GM18505 (cell line): ENCODE data around the gene ALOX5.

Source experiments
- ATAC-seq: cut with Tn5 transposase; IDR thresholded peaks from one replicate; pipeline ENCODE4 v1.9.1; 2021; ENCODE audit not compliant: unreplicated experiment
- POLR2A ChIP-seq: IDR thresholded peaks from 4 replicates; pipeline ENCODE4 v1.6.1; 2011; ENCODE audit warnings: borderline replicate concordance; ENCODE audit not compliant: insufficient read depth, insufficient read length; ENCODE audit errors: extremely low read depth

Gene ALOX5

GRCh38 chr10:45443101-45444009 lies 69.3 kb downstream of the ALOX5 start:
- ATAC-seq = no peak
- TF ChIP-seq POLR2A = no peak

GRCh38 chr10:45444022-45444421 lies 70.0 kb downstream of the ALOX5 start:
- no peak for TF ChIP-seq POLR2A
- ATAC-seq = no peak

- ATAC-seq = no peak
- no peak for TF ChIP-seq POLR2A
Measured at GRCh38 chr10:45444976-45445898, 71.2 kb downstream of the ALOX5 start.

GRCh38 chr10:45446858-45447257 lies 72.8 kb downstream of the ALOX5 start:
- TF ChIP-seq POLR2A = no peak
- ATAC-seq = no peak

- ATAC-seq = no peak
- TF ChIP-seq POLR2A = no peak
Measured at GRCh38 chr10:45447416-45447815, 73.4 kb downstream of the ALOX5 start.

- ATAC-seq = no peak
- TF ChIP-seq POLR2A = no peak
Measured at GRCh38 chr10:45450866-45451265, 76.8 kb downstream of the ALOX5 start.

- ATAC-seq = no peak
- TF ChIP-seq POLR2A = no peak
Measured at GRCh38 chr10:45451407-45451806, 77.4 kb downstream of the ALOX5 start.

GRCh38 chr10:45452268-45452667 lies 78.3 kb downstream of the ALOX5 start:
- no peak for ATAC-seq
- TF ChIP-seq POLR2A = no peak

GRCh38 chr10:45452743-45453452 lies 78.9 kb downstream of the ALOX5 start:
- no peak for ATAC-seq
- TF ChIP-seq POLR2A = no peak

GRCh38 chr10:45453639-45454255 lies 79.7 kb downstream of the ALOX5 start:
- no peak for TF ChIP-seq POLR2A
- no peak for ATAC-seq

- TF ChIP-seq POLR2A = no peak
- ATAC-seq = no peak
Measured at GRCh38 chr10:45454262-45454661, 80.2 kb downstream of the ALOX5 start.

- TF ChIP-seq POLR2A = no peak
- no peak for ATAC-seq
Measured at GRCh38 chr10:45454859-45455258, 80.8 kb downstream of the ALOX5 start.

- ATAC-seq = no peak
- TF ChIP-seq POLR2A = no peak
Measured at GRCh38 chr10:45456233-45456632, 82.2 kb downstream of the ALOX5 start.

GRCh38 chr10:45456822-45457221 lies 82.8 kb downstream of the ALOX5 start:
- no peak for TF ChIP-seq POLR2A

More at GRCh38 chr10:45456822-45457221, 82.8 kb downstream of the ALOX5 start:
- no peak for ATAC-seq
